ENCODE measurements around the gene CACNA1I.

The CACNA1I gene

DNA sequence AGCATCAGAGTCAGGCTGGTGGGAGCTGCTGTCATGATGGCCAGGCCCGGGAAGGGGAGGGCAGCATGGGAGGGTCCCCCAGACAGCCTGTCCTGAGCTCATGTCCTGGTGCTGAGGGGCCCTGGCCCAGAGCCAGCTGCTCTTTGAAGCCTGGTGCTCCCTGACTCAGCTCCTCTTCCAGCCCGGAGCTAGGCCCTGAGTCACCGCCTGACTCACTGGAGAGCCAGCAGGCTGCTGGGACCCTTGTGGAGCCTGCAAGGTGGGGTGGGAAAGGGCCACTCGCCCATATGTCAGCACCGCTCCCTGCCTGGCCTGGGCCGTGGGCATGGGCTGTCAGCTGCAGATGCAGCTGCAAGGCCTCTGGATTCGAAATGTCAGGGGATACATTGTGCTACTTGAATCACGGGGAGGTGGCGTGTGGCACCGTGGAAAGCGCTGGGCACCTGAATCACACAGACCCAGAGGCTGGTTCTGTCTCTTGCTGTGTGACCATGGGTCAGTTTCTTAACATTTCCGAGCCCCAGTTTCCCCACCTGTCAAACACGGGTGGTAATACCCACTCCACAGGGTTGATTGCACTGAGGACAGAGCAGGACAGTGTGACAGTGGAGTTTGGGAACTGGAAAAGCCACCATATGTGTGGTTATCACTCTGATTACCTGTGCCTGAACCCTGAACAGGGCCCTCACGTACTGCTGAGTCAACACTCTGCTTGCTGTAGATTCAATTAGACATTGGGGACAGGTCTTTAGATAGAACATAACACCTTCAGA is 4.4 kb downstream of the CACNA1I start (continued):
- TF ChIP-seq, protein P1, sequence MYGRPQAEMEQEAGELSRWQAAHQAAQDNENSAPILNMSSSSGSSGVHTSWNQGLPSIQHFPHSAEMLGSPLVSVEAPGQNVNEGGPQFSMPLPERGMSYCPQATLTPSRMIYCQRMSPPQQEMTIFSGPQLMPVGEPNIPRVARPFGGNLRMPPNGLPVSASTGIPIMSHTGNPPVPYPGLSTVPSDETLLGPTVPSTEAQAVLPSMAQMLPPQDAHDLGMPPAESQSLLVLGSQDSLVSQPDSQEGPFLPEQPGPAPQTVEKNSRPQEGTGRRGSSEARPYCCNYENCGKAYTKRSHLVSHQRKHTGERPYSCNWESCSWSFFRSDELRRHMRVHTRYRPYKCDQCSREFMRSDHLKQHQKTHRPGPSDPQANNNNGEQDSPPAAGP (tag by site-specific recombination; IDR thresholded peaks at IDR 0.05) = peak; percentile 89
- no peak for TF ChIP-seq ZBTB1 (tag by site-specific recombination; IDR thresholded peaks at IDR 0.05)
- no peak for TF ChIP-seq ZNF626 (tag by site-specific recombination; IDR thresholded peaks at IDR 0.05)
- TF ChIP-seq SCRT1 (tag by site-specific recombination; IDR thresholded peaks at IDR 0.05; ENCODE audit: borderline replicate concordance) = no peak
- 0 out of 2 replicates have a peak, but pooled peaks have one; percentile 29 for TF ChIP-seq SP7 (tag by site-specific recombination; IDR thresholded peaks at IDR 0.05)
- TF ChIP-seq ZBTB48 (tag by site-specific recombination; IDR thresholded peaks at IDR 0.05) = peak; percentile 70; the same call in 1 of the 2 replicates
- TF ChIP-seq, protein P2, sequence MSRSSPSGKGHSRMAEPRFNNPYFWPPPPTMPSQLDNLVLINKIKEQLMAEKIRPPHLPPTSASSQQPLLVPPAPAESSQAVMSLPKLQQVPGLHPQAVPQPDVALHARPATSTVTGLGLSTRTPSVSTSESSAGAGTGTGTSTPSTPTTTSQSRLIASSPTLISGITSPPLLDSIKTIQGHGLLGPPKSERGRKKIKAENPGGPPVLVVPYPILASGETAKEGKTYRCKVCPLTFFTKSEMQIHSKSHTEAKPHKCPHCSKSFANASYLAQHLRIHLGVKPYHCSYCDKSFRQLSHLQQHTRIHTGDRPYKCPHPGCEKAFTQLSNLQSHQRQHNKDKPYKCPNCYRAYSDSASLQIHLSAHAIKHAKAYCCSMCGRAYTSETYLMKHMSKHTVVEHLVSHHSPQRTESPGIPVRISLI (tag by site-specific recombination; IDR thresholded peaks at IDR 0.05) = no peak
- 0 out of 2 replicates have a peak, but pooled peaks have one; percentile 18 for TF ChIP-seq ZEB2 (tag by site-specific recombination; IDR thresholded peaks at IDR 0.05)
- no peak for TF ChIP-seq YY1 (tag by site-specific recombination; IDR thresholded peaks at IDR 0.05)
- no peak for TF ChIP-seq ZNF37A (tag by site-specific recombination; IDR thresholded peaks at IDR 0.05)
- no peak for TF ChIP-seq ZNF629 (tag by site-specific recombination; IDR thresholded peaks at IDR 0.05)
- no peak for TF ChIP-seq ZNF830 (tag by site-specific recombination; IDR thresholded peaks at IDR 0.05; ENCODE audit: low read depth)
- no peak for TF ChIP-seq HOXD13 (CRISPR knock-in tag; IDR thresholded peaks at IDR 0.05; ENCODE audit: borderline replicate concordance)
- TF ChIP-seq, protein P3, sequence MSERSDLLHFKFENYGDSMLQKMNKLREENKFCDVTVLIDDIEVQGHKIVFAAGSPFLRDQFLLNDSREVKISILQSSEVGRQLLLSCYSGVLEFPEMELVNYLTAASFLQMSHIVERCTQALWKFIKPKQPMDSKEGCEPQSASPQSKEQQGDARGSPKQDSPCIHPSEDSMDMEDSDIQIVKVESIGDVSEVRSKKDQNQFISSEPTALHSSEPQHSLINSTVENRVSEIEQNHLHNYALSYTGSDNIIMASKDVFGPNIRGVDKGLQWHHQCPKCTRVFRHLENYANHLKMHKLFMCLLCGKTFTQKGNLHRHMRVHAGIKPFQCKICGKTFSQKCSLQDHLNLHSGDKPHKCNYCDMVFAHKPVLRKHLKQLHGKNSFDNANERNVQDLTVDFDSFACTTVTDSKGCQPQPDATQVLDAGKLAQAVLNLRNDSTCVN (tag by site-specific recombination; optimal IDR thresholded peaks at IDR 0.05) = no peak
- TF ChIP-seq ZNF555 (tag by site-specific recombination; conservative IDR thresholded peaks at IDR 0.05) = no peak
- no peak for TF ChIP-seq ZNF423 (tag by site-specific recombination; IDR thresholded peaks at IDR 0.05)
- TF ChIP-seq ZNF112 (tag by site-specific recombination; IDR thresholded peaks at IDR 0.05) = no peak
- no peak for TF ChIP-seq ZNF664 (tag by site-specific recombination; IDR thresholded peaks at IDR 0.05)
- no peak for TF ChIP-seq ZNF211 (tag by site-specific recombination; IDR thresholded peaks at IDR 0.05; ENCODE audit: low read depth)
- peak; percentile 94 for TF ChIP-seq ZIC2 (tag by site-specific recombination; IDR thresholded peaks at IDR 0.05)
- TF ChIP-seq, protein P4, sequence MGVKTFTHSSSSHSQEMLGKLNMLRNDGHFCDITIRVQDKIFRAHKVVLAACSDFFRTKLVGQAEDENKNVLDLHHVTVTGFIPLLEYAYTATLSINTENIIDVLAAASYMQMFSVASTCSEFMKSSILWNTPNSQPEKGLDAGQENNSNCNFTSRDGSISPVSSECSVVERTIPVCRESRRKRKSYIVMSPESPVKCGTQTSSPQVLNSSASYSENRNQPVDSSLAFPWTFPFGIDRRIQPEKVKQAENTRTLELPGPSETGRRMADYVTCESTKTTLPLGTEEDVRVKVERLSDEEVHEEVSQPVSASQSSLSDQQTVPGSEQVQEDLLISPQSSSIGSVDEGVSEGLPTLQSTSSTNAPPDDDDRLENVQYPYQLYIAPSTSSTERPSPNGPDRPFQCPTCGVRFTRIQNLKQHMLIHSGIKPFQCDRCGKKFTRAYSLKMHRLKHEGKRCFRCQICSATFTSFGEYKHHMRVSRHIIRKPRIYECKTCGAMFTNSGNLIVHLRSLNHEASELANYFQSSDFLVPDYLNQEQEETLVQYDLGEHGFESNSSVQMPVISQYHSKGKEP (tag by site-specific recombination; IDR thresholded peaks at IDR 0.05) = no peak
- no peak for TF ChIP-seq SCRT2 (tag by site-specific recombination; IDR thresholded peaks at IDR 0.05)
- no peak for TF ChIP-seq ZNF157 (tag by site-specific recombination; IDR thresholded peaks at IDR 0.05)
- no peak for TF ChIP-seq ZNF341 (tag by site-specific recombination; IDR thresholded peaks at IDR 0.05; ENCODE audit: low read depth)
- TF ChIP-seq, protein P5, sequence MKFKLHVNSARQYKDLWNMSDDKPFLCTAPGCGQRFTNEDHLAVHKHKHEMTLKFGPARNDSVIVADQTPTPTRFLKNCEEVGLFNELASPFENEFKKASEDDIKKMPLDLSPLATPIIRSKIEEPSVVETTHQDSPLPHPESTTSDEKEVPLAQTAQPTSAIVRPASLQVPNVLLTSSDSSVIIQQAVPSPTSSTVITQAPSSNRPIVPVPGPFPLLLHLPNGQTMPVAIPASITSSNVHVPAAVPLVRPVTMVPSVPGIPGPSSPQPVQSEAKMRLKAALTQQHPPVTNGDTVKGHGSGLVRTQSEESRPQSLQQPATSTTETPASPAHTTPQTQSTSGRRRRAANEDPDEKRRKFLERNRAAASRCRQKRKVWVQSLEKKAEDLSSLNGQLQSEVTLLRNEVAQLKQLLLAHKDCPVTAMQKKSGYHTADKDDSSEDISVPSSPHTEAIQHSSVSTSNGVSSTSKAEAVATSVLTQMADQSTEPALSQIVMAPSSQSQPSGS (tag by site-specific recombination; IDR thresholded peaks at IDR 0.05; ENCODE audit: low read depth) = no peak
- TF ChIP-seq, protein P6, sequence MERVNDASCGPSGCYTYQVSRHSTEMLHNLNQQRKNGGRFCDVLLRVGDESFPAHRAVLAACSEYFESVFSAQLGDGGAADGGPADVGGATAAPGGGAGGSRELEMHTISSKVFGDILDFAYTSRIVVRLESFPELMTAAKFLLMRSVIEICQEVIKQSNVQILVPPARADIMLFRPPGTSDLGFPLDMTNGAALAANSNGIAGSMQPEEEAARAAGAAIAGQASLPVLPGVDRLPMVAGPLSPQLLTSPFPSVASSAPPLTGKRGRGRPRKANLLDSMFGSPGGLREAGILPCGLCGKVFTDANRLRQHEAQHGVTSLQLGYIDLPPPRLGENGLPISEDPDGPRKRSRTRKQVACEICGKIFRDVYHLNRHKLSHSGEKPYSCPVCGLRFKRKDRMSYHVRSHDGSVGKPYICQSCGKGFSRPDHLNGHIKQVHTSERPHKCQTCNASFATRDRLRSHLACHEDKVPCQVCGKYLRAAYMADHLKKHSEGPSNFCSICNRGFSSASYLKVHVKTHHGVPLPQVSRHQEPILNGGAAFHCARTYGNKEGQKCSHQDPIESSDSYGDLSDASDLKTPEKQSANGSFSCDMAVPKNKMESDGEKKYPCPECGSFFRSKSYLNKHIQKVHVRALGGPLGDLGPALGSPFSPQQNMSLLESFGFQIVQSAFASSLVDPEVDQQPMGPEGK (tag by site-specific recombination; IDR thresholded peaks at IDR 0.05) = peak; percentile 55
- peak; percentile 78; the same call in 1 of the 2 replicates for TF ChIP-seq ZNF394 (tag by site-specific recombination; IDR thresholded peaks at IDR 0.05; ENCODE audit: borderline replicate concordance)
- no peak for TF ChIP-seq ZNF23 (tag by site-specific recombination; IDR thresholded peaks at IDR 0.05; ENCODE audit: borderline replicate concordance)
- TF ChIP-seq ZNF155 (tag by site-specific recombination; IDR thresholded peaks at IDR 0.05) = no peak
- TF ChIP-seq ZNF610 (tag by site-specific recombination; IDR thresholded peaks at IDR 0.05; ENCODE audit: borderline replicate concordance) = no peak

Measured in HEK293 (cell line).